ENCODE measurements around the gene GAL3ST2. TPM values are rescaled to one million over a fixed set of nuclear protein-coding genes. Genes with fewer than 3 reads are reported as not detected.

Gene GAL3ST2
- total RNA-seq, 1 experiment from 2014 or later = 6.8 TPM

- H3K27ac Mint-ChIP-seq (ENCODE audit: unreplicated experiment) = no peak overlapping the region
- no peak overlapping the region for H3K4me3 Mint-ChIP-seq (ENCODE audit: unreplicated experiment)
- H3K4me3 ChIP-seq (ENCODE audit: low read depth, low read length) = no peak overlapping the region
- CTCF ChIA-PET = no interaction called here
- H3K36me3 ChIP-seq (ENCODE audit: control insufficient read depth, insufficient read depth, low read length) = no peaks in the 10 kb centered on the region
- no peaks in the 10 kb centered on the region for H3K27me3 ChIP-seq (replicated peaks; ENCODE audit: control insufficient read depth, insufficient read depth, low read length)
- POLR2A ChIA-PET = no interaction called here
- H3K36me3 Mint-ChIP-seq (ENCODE audit: insufficient read depth, unreplicated experiment) = peaks cover 12% of the 10 kb centered on the region
- TF ChIP-seq, protein P1, sequence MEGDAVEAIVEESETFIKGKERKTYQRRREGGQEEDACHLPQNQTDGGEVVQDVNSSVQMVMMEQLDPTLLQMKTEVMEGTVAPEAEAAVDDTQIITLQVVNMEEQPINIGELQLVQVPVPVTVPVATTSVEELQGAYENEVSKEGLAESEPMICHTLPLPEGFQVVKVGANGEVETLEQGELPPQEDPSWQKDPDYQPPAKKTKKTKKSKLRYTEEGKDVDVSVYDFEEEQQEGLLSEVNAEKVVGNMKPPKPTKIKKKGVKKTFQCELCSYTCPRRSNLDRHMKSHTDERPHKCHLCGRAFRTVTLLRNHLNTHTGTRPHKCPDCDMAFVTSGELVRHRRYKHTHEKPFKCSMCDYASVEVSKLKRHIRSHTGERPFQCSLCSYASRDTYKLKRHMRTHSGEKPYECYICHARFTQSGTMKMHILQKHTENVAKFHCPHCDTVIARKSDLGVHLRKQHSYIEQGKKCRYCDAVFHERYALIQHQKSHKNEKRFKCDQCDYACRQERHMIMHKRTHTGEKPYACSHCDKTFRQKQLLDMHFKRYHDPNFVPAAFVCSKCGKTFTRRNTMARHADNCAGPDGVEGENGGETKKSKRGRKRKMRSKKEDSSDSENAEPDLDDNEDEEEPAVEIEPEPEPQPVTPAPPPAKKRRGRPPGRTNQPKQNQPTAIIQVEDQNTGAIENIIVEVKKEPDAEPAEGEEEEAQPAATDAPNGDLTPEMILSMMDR (IDR thresholded peaks at IDR 0.05; ENCODE audit: insufficient read depth in 1 of 2, low read depth in 1 of 2, low read length in 1 of 2, severe bottlenecking in 1 of 2, unreplicated experiment in 1 of 2) = no peak
- peaks cover 31% of the 10 kb centered on the region for H3K4me1 Mint-ChIP-seq (ENCODE audit: low read depth, unreplicated experiment)
- peak in 1 of 2 experiments; percentile 21 for DNase-seq
- intact Hi-C loops (cut with micrococcal nuclease; ENCODE audit: unreplicated experiment) = no loop called here
- H3K9me3 Mint-ChIP-seq (ENCODE audit: unreplicated experiment) = peaks cover 8% of the 10 kb centered on the region
- H3K9me3 ChIP-seq = no peaks in the 10 kb centered on the region
- no TSS peak for BruUV-seq (replicated peaks)
- H3K27me3 Mint-ChIP-seq (ENCODE audit: insufficient read depth, unreplicated experiment) = no peaks in the 10 kb centered on the region
- H3K4me1 ChIP-seq = peaks cover 29% of the 10 kb centered on the region
Observed at GRCh38 chr2:241796610-241797138, 20.1 kb downstream of the GAL3ST2 start.

DNA sequence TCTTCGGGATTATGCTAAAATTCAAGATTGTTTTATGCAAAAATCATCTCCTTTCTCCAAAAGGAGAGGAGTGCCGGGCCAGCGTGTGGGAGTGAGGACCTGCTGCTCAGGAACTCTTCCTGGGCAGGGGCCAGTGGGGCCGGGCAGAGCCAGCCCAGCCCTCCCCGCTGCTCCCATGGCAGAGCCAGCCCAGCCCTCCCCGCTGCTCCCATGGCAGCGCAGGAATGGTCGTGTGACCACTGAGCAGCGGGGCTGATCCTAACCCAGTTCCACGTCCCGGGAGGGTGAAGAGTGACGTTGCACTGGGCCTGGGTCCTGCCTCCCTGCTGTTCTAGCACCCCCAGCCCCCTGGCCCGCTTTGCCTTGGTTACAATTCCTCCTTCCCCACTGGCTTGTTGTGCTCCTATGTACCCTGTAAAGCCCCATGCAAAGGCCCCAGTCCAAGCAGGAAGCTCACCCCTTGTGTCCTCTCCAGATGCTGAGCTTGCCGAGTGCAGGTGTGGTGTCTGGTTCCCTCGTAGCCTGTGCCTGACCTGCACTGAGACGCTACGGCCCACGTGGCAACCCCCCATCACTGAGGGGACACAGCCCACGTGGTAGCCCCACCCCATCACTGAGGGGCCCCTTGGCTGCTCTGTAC, 20.9 kb downstream of the GAL3ST2 start:
- Mint-ChIP-seq H3K36me3 (ENCODE audit: insufficient read depth, unreplicated experiment) (peaks cover 12% of the 10 kb centered on the region), H3K27me3 (ENCODE audit: insufficient read depth, unreplicated experiment) (no peaks in the 10 kb centered on the region), H3K4me3 (ENCODE audit: unreplicated experiment) (no peak overlapping the region), H3K9me3 (ENCODE audit: unreplicated experiment) (peaks cover 8% of the 10 kb centered on the region), H3K27ac (ENCODE audit: unreplicated experiment) (no peak overlapping the region), H3K4me1 (ENCODE audit: low read depth, unreplicated experiment) (peaks cover 31% of the 10 kb centered on the region)
- no peaks in the 10 kb centered on the region for H3K9me3 ChIP-seq
- no TSS peak for BruUV-seq (replicated peaks)
- no peaks in the 10 kb centered on the region for H3K36me3 ChIP-seq (ENCODE audit: control insufficient read depth, insufficient read depth, low read length)
- H3K4me1 ChIP-seq = peaks cover 25% of the 10 kb centered on the region
- ChIA-PET POLR2A (no interaction called here), CTCF (no interaction called here)
- no peaks in the 10 kb centered on the region for H3K27me3 ChIP-seq (replicated peaks; ENCODE audit: control insufficient read depth, insufficient read depth, low read length)
- peak in 1 of 2 experiments; percentile 11 for DNase-seq
- intact Hi-C loops (cut with micrococcal nuclease; ENCODE audit: unreplicated experiment) = no loop called here
- no peak overlapping the region for H3K4me3 ChIP-seq (ENCODE audit: low read depth, low read length)
- TF ChIP-seq, protein P1 (IDR thresholded peaks at IDR 0.05; ENCODE audit: insufficient read depth in 1 of 2, low read depth in 1 of 2, low read length in 1 of 2, severe bottlenecking in 1 of 2, unreplicated experiment in 1 of 2) = no peak

GRCh38 chr2:241798081-241798630, 21.5 kb downstream of the GAL3ST2 start:
- Mint-ChIP-seq H3K36me3 (ENCODE audit: insufficient read depth, unreplicated experiment) (peaks cover 12% of the 10 kb centered on the region), H3K4me3 (ENCODE audit: unreplicated experiment) (no peak overlapping the region), H3K9me3 (ENCODE audit: unreplicated experiment) (peaks cover 7% of the 10 kb centered on the region), H3K27me3 (ENCODE audit: insufficient read depth, unreplicated experiment) (no peaks in the 10 kb centered on the region), H3K4me1 (ENCODE audit: low read depth, unreplicated experiment) (peaks cover 25% of the 10 kb centered on the region), H3K27ac (ENCODE audit: unreplicated experiment) (no peak overlapping the region)
- H3K4me3 ChIP-seq (ENCODE audit: low read depth, low read length) = no peak overlapping the region
- H3K4me1 ChIP-seq = peaks cover 22% of the 10 kb centered on the region
- intact Hi-C loops (cut with micrococcal nuclease; ENCODE audit: unreplicated experiment) = no loop called here
- no peaks in the 10 kb centered on the region for H3K36me3 ChIP-seq (ENCODE audit: control insufficient read depth, insufficient read depth, low read length)
- TF ChIP-seq, protein P1 (IDR thresholded peaks at IDR 0.05; ENCODE audit: insufficient read depth in 1 of 2, low read depth in 1 of 2, low read length in 1 of 2, severe bottlenecking in 1 of 2, unreplicated experiment in 1 of 2) = no peak
- DNase-seq = peak in 1 of 2 experiments; percentile 30
- CTCF ChIA-PET = no interaction called here
- POLR2A ChIA-PET = no interaction called here
- BruUV-seq (replicated peaks) = no TSS peak
- no peaks in the 10 kb centered on the region for H3K27me3 ChIP-seq (replicated peaks; ENCODE audit: control insufficient read depth, insufficient read depth, low read length)
- no peaks in the 10 kb centered on the region for H3K9me3 ChIP-seq

All from Caco-2 (cell line).